Vagina (tissue), 2 donors: Measurements from ENCODE around the gene CERCAM. TPM values are rescaled to one million over a fixed set of nuclear protein-coding genes. Genes with fewer than 3 reads are reported as not detected.

Source experiments
- DNase-seq, 2 donors: peaks; one replicate each; pipeline ENCODE4 v3.0.0-alpha.2; 2017; ENCODE audit errors: extremely low spot score in 2 of 2
- H3K27ac ChIP-seq: fragments of 200-600 bp; sonication (generic); one replicate; pipeline ENCODE4 v1.5.1; 2019
- H3K27me3 ChIP-seq: fragments of 200-600 bp; sonication (generic); one replicate; pipeline ENCODE4 v1.5.1; 2019
- H3K36me3 ChIP-seq, 2 donors: fragments of 200-600 bp; sonication (generic); one replicate each; pipeline ENCODE4 v1.5.1; 2017 to 2019
- H3K4me1 ChIP-seq: fragments of 200-600 bp; sonication (generic); one replicate; pipeline ENCODE4 v1.5.1; 2019
- H3K4me3 ChIP-seq, 2 donors: fragments of 200-600 bp; sonication (generic); 1 replicate in 1 of 2; 2 replicates in 1 of 2; pipeline ENCODE4 v1.5.1; 2016 to 2019
- H3K9me3 ChIP-seq: fragments of 200-600 bp; sonication (generic); one replicate; pipeline ENCODE4 v1.5.1; 2019
- POLR2A ChIP-seq, 2 donors: fragments of 450-650 bp; IDR thresholded peaks; one replicate each; pipeline ENCODE4 v1.6.1; 2017; ENCODE audit warnings: antibody characterized with exemption in 2 of 2, mild to moderate bottlenecking in 2 of 2, moderate library complexity in 2 of 2
- POLR2AphosphoS5 ChIP-seq, 2 donors: sonication (generic); formaldehyde crosslinking; IDR thresholded peaks; one replicate each; pipeline ENCODE4 v1.9.0; 2017; ENCODE audit warnings: antibody characterized with exemption in 2 of 2, mild to moderate bottlenecking in 2 of 2, low read depth in 1 of 2; ENCODE audit not compliant: insufficient read depth in 1 of 2
- intact Hi-C: fragments of 100-400 bp; cut with DNase I; formaldehyde crosslinking; loops from one replicate; pipeline ENCODE4 v1.15.1; 2023
- total RNA-seq: library from RNA; depleted of rRNA; stranded (reverse); fragments of >200 nt; gene quantifications from one replicate; pipeline ENCODE4 v1.2.3, GENCODE V29; 2016
- TF ChIP-seq, protein P1 (sequence below), 3 experiments: fragments of 450-650 bp in 2 of 3; fragments of 200-600 bp in 1 of 3; sonication (generic) in 1 of 3; IDR thresholded peaks; one replicate each; pipeline ENCODE4 v1.5.1; 2017 to 2019; ENCODE audit warnings: antibody characterized with exemption in 3 of 3, mild to moderate bottlenecking in 2 of 3, moderate library complexity in 2 of 3

The CERCAM gene, protein sequence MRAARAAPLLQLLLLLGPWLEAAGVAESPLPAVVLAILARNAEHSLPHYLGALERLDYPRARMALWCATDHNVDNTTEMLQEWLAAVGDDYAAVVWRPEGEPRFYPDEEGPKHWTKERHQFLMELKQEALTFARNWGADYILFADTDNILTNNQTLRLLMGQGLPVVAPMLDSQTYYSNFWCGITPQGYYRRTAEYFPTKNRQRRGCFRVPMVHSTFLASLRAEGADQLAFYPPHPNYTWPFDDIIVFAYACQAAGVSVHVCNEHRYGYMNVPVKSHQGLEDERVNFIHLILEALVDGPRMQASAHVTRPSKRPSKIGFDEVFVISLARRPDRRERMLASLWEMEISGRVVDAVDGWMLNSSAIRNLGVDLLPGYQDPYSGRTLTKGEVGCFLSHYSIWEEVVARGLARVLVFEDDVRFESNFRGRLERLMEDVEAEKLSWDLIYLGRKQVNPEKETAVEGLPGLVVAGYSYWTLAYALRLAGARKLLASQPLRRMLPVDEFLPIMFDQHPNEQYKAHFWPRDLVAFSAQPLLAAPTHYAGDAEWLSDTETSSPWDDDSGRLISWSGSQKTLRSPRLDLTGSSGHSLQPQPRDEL
- 36.1 TPM for total RNA-seq

DNA sequence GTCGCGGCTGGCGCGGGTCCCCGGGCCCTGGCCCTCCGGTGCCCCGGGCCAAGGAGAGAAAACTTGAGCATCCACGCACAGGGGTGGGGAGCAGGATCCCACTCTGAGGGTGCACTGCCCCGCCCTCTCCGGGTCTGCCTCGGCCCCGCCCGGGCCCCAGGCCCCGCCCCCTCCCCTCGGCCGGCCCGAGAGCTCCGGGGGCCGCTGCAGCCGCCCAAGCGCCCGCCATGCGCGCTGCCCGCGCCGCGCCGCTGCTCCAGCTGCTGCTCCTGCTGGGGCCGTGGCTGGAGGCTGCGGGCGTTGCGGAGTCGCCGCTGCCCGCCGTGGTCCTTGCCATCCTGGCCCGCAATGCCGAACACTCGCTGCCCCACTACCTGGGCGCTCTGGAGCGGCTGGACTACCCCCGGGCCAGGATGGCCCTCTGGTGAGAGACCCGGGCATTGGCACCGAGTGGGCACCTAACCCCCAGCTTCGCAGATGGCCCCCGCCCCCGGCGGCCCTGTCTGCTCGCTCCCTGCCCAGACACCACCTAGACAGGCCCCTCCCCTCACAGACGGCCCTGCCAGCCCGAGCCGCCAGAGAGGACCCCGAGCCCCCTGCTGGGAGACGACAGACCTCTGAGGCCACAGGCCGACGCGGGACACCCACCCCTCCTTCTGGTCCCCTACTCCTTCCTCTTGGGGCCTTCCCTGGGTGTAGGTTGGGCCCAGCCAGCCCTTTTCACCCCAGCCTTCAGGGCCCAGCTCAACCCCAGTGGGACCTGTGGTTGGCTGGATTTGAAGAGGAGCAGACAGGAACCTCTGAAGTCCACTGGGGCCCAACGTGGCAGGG is at the start of gene CERCAM:
Gene CERCAM, plus strand, starts transcription at position 207 of the 831 bp plus-strand sequence. Its CDS starts 21 bp downstream, at position 228.
- no peaks in the 10 kb centered on the region for H3K9me3 ChIP-seq
- intact Hi-C loops: no loop called here
- no peak for DNase-seq
- H3K4me3 ChIP-seq: peak within 1 kb of the TSS; percentile 67 to 85
- peaks cover 27% of the 10 kb centered on the region for H3K4me1 ChIP-seq
- H3K36me3 ChIP-seq: peaks cover 0 to 3% of the 10 kb centered on the region in 2 donors
- TF ChIP-seq, protein P1, sequence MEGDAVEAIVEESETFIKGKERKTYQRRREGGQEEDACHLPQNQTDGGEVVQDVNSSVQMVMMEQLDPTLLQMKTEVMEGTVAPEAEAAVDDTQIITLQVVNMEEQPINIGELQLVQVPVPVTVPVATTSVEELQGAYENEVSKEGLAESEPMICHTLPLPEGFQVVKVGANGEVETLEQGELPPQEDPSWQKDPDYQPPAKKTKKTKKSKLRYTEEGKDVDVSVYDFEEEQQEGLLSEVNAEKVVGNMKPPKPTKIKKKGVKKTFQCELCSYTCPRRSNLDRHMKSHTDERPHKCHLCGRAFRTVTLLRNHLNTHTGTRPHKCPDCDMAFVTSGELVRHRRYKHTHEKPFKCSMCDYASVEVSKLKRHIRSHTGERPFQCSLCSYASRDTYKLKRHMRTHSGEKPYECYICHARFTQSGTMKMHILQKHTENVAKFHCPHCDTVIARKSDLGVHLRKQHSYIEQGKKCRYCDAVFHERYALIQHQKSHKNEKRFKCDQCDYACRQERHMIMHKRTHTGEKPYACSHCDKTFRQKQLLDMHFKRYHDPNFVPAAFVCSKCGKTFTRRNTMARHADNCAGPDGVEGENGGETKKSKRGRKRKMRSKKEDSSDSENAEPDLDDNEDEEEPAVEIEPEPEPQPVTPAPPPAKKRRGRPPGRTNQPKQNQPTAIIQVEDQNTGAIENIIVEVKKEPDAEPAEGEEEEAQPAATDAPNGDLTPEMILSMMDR (IDR thresholded peaks at IDR 0.05): no peak
- peak in 1 of 2 donors; percentile 23 for TF ChIP-seq POLR2AphosphoS5 (IDR thresholded peaks at IDR 0.05; ENCODE audit: insufficient read depth in 1 of 2, low read depth in 1 of 2)
- no peaks in the 10 kb centered on the region for H3K27me3 ChIP-seq
- peak within 1 kb of the TSS; percentile 94 for H3K27ac ChIP-seq

DNA sequence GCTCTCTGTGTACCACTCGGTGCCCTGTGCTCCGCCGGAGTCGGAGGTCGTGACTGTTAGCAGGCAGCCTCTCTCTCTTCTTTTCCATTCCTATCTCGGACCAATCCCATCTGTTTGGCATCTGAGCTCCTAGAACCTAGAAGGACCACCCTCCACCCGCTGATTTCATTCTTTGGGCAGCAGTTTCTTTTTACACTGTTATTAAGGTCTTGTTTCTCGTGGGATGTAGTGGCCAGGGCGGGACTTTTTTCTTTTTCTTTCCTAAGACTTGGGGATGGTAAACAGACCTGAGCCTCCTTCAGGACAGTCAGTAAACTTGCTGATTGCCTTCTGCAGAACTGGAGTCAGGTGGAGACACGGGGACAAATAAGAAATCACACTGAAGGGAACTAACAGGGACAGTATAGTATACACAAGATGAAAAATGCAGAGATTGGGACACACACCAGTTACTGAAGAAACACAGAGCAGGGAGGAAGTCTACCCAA is 49.0 kb upstream of the CERCAM start:
- peaks cover 36% of the 10 kb centered on the region for H3K4me1 ChIP-seq
- peaks cover 0 to 7% of the 10 kb centered on the region in 2 donors for H3K36me3 ChIP-seq
- intact Hi-C loops: no loop called here
- peak overlapping the region; percentile 88 for H3K27ac ChIP-seq
- DNase-seq: no peak
- H3K27me3 ChIP-seq: no peaks in the 10 kb centered on the region
- peak overlapping the region; percentile 85 to 88 for H3K4me3 ChIP-seq
- no peak for TF ChIP-seq POLR2A (IDR thresholded peaks at IDR 0.05)
- TF ChIP-seq POLR2AphosphoS5 (IDR thresholded peaks at IDR 0.05; ENCODE audit: insufficient read depth in 1 of 2, low read depth in 1 of 2): no peak
- TF ChIP-seq, protein P1 (IDR thresholded peaks at IDR 0.05): no peak
- no peaks in the 10 kb centered on the region for H3K9me3 ChIP-seq

DNA sequence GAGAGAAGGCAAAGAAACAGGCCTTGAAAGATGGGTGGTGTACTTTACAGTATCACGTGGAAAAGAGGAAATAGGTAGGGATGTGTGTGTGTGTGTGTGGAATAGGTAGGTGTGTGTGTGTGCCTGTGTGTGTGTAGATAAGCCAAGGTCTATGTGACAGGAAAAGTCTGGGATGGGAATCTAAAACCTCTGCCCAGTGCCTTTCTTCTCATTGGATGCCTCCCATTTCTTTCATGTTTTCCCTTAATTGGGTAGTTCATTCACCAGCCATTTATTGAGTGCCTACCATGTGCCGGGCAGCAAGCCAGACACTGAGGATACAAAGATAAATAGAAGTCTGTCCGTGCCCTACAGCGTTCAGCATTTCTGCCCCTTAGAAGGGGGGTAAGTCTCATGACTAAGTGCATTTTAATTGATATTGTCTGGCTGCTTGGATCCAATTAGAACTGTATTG is 48.4 kb upstream of the CERCAM start:
- H3K4me1 ChIP-seq: peaks cover 36% of the 10 kb centered on the region
- no peak for DNase-seq
- peak overlapping the region; percentile 85 to 88 for H3K4me3 ChIP-seq
- no peaks in the 10 kb centered on the region for H3K27me3 ChIP-seq
- intact Hi-C loops: no loop called here
- H3K27ac ChIP-seq: peak overlapping the region; percentile 88
- H3K36me3 ChIP-seq: peaks cover 0 to 7% of the 10 kb centered on the region in 2 donors
- no peaks in the 10 kb centered on the region for H3K9me3 ChIP-seq
- TF ChIP-seq, protein P1 (IDR thresholded peaks at IDR 0.05): no peak
- TF ChIP-seq POLR2A (IDR thresholded peaks at IDR 0.05): no peak
- TF ChIP-seq POLR2AphosphoS5 (IDR thresholded peaks at IDR 0.05; ENCODE audit: insufficient read depth in 1 of 2, low read depth in 1 of 2): no peak

DNA sequence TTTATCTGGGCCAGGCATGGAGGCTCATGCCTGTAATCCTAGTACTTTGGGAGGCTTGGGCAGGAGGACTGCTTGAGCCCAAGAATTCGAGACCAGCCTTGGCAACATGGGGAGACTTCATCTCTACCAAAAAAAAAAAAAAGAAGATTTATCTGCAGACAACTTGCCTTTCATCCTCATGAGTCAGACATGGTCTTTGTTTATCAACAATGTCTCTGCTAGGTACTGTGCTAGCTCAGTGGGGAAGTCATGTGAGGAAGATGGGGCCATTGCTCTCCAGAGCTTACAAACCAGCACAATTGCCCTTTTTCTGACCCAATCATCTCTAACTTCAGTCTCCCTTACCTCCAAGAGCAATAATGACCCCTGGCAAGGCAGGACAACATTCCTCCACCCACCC is 47.9 kb upstream of the CERCAM start:
- no peak overlapping the region for H3K4me3 ChIP-seq
- H3K36me3 ChIP-seq: peaks cover 0 to 13% of the 10 kb centered on the region in 2 donors
- peaks cover 36% of the 10 kb centered on the region for H3K4me1 ChIP-seq
- no peaks in the 10 kb centered on the region for H3K27me3 ChIP-seq
- H3K27ac ChIP-seq: no peak overlapping the region
- intact Hi-C loops: no loop called here
- no peaks in the 10 kb centered on the region for H3K9me3 ChIP-seq
- TF ChIP-seq, protein P1 (IDR thresholded peaks at IDR 0.05): no peak
- no peak for TF ChIP-seq POLR2A (IDR thresholded peaks at IDR 0.05)
- TF ChIP-seq POLR2AphosphoS5 (IDR thresholded peaks at IDR 0.05; ENCODE audit: insufficient read depth in 1 of 2, low read depth in 1 of 2): no peak
- DNase-seq: no peak
